ENCODE results near the gene ATP5IF1. TPM values are rescaled to one million over a fixed set of nuclear protein-coding genes. Genes with fewer than 3 reads are reported as not detected.
A peak's percentile ranks its signal among the peaks of the same experiment; 100 is the strongest.

ATP5IF1 gene
- total RNA-seq, 1 experiment from 2014 or later, result 179 TPM

DNA sequence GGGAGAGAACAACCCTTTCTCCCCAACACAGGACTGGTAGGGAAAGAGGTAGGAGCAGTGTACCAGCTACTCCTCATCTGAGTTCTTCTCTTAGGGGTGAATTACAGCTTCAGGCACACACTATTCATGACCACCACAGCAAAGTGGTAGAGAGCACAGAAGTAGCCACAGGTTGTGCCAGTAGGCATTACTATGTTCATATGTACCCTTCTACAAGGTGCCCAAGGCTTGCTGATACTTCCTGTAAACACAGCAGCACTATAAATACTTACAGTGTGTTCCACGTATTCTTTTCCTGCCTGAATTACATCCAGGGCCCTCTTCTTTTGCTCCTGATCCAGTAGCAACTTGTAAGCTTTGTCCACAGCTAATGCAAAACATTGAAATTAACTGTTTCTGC is 26.2 kb upstream of the ATP5IF1 start:
- DNase-seq, result no peak
- H3K36me3 ChIP-seq, result peaks cover 90% of the 10 kb centered on the region
- no peaks in the 10 kb centered on the region for H3K27me3 ChIP-seq
- no peak overlapping the region for H3K4me3 ChIP-seq
- H3K4me1 ChIP-seq, result no peaks in the 10 kb centered on the region; the same call in 1 of the 2 replicates
- H3K9me3 ChIP-seq (replicated peaks), result no peaks in the 10 kb centered on the region
- H3K27ac ChIP-seq, result no peak overlapping the region

DNA sequence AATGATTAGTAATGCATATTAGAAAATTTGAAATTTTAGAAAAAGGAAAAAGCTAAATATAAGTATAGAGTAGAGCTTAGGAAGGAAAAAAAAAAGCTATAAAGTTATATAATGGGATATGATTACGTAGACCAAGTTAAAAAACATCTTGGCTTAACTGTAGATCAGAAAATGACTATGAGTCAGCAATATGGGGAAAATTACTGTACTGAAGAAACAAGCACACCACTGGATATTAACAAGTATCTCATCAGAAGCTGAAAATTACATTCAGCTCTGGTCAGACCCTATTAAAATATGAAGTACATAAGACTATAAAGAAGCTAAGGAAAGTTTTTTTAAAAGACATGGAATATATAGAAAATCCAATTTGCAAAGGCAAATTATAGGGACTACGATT is 22.6 kb upstream of the ATP5IF1 start:
- no peaks in the 10 kb centered on the region for H3K27me3 ChIP-seq
- no peaks in the 10 kb centered on the region for H3K9me3 ChIP-seq (replicated peaks)
- DNase-seq, result no peak
- no peak overlapping the region for H3K4me3 ChIP-seq
- H3K4me1 ChIP-seq, result no peaks in the 10 kb centered on the region; the same call in 1 of the 2 replicates
- peaks cover 67% of the 10 kb centered on the region for H3K36me3 ChIP-seq
- no peak overlapping the region for H3K27ac ChIP-seq

DNA sequence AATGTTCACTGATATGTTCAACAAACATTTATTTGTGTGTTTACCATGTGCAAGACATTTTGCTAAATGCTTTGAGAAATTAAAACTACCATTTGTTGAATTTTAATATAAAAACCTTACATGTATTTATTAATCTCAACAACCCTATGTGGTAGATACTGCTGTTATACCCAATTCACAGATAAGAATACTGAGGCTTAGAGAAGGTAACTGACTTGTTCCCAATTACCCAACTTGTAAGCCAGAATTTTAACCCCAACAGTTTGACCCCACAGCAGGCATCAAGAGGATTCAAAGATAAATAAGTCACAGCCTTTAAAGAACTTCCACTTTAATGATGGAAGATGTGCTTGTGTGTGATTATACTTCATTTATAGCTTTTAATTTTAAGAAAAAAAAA is 6.8 kb upstream of the ATP5IF1 start:
- no peaks in the 10 kb centered on the region for H3K27me3 ChIP-seq
- H3K27ac ChIP-seq, result no peak overlapping the region
- peaks cover 52% of the 10 kb centered on the region for H3K36me3 ChIP-seq
- no peak overlapping the region for H3K4me3 ChIP-seq
- DNase-seq, result no peak
- no peaks in the 10 kb centered on the region for H3K9me3 ChIP-seq (replicated peaks)
- H3K4me1 ChIP-seq, result no peaks in the 10 kb centered on the region

DNA sequence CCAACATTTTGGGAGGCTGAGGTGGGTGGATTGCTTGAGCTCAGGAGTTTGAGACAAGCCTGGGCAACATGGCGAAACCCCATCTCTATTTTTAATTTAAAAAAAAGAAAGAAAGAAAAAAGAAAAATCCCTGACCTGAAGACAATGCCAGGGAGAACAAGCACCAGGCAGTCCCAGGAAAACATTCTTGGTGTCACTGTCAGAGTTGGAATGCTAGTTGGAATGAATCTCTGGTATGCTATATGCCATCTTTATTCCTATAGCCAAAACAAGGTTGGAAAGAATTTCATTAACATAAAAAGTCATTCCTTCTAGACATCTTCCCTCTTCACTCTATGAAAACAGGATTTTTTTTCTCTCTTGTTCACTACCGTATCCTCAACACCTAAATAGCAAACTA is 5.9 kb upstream of the ATP5IF1 start:
- Histone ChIP-seq H3K27me3 (no peaks in the 10 kb centered on the region), H3K36me3 (peaks cover 45% of the 10 kb centered on the region), H3K4me1 (no peaks in the 10 kb centered on the region), H3K27ac (no peak overlapping the region), H3K9me3 (replicated peaks) (no peaks in the 10 kb centered on the region), H3K4me3 (no peak overlapping the region)
- DNase-seq, result no peak

DNA sequence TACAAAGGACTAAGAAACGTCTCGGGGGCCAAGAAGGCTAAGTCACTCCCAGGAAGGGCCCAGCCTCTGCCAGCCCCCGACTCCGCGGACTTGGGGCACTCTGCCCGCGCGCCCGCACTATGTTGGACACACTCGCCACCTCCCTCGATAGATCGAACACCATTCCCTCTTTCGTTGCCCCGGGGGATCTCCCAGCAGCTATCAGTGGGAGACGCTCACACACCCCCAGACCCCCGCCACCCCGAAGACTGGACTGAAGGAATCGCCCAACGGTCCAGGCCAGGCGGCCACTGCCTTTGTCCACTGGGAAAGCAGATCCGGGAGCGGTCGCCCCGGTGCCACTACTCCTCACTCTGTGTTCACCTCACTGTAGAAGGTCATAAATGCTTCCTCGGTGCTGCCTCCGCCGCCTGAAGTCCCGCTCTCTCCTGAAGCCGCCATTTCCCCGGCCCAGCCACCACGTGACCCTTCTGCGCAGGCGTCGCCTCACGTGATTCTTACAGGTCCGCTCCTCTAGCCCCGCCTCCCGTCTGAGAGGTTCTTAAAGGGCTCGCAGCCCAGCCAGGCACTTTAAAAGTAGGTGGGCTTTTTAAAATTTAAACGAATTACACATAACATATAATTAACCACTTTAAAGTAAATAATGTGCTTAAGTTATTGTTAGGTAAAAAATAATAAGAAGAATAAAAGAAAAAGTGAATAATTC is 3.2 kb upstream of the ATP5IF1 start, which contains the start of gene DNAJC8:
DNAJC8 (minus strand) TSS at position 472 of the 706 bp plus-strand sequence; CDS start at position 441, 31 bp downstream.
- H3K9me3 ChIP-seq (replicated peaks), result no peaks in the 10 kb centered on the region

DNA sequence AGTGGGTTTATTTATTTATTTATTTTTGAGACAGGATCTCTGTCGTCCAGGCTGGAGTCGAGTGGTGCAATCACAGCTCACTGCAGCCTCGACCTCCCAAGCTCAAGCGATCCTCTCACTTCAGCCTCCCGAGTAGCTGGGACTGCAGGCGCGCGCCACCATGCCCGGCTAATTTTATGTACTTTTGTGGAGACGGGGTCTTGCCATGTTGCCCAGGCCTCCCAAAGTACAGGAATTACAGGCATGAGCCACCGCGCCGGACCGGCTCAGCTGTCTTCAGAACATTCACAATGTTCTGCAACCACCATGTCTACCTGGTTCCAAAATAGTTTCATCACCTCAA is 2.7 kb upstream of the ATP5IF1 start:
- peak overlapping the region; percentile 93 for H3K4me3 ChIP-seq
- no peak overlapping the region for H3K27ac ChIP-seq
- H3K4me1 ChIP-seq, result peaks cover 7% of the 10 kb centered on the region; the same call in 1 of the 2 replicates
- no peaks in the 10 kb centered on the region for H3K9me3 ChIP-seq (replicated peaks)
- no peak for DNase-seq
- H3K27me3 ChIP-seq, result no peaks in the 10 kb centered on the region
- H3K36me3 ChIP-seq, result peaks cover 22% of the 10 kb centered on the region

More for the DNA sequence above, 3.2 kb upstream of the ATP5IF1 start, which contains the start of gene DNAJC8:
- Histone ChIP-seq H3K36me3 (peaks cover 23% of the 10 kb centered on the region), H3K4me1 (peaks cover 7% of the 10 kb centered on the region; the same call in 1 of the 2 replicates), H3K27ac (peak within 1 kb of the TSS; percentile 63), H3K4me3 (peak within 1 kb of the TSS; percentile 93), H3K27me3 (no peaks in the 10 kb centered on the region)
- peak; percentile 97 for DNase-seq

DNA sequence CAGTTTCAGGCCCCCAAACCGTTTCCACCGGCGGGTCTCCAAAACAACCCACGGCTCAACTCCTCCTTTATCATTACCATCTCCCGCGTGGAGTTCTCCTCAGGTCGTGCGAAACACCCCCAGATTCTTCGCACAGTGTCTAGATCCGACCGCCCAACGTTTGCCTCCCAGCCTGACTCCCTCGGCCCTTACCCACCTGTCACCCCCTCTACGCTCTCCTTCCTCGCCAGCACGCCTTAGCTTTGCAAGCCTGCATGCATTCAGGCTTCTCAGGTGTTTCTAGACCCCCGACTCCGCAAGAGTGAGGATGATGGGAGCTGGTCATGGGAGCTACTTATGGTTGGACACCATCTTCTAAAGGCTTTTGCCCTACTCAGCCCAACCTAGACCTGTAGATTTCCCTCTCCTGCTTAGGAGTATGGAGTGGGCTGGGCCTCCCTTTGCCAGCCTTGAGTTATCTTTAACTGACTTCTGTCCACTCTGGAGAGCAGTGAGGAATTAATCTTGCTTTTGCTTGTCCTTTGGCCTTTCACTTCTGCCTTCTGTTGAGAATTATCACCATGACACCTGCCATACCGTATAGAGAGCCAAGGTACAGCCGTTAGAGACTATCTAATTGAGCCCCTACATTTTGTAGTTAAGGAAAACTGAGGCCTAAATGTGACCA is 865 bp downstream of the ATP5IF1 start:
- H3K4me3 ChIP-seq, result peak overlapping the region; percentile 78
- H3K27me3 ChIP-seq, result no peaks in the 10 kb centered on the region
- H3K36me3 ChIP-seq, result peaks cover 3% of the 10 kb centered on the region; the same call in 1 of the 2 replicates
- peak in 1 of 2 experiments; percentile 18 for DNase-seq
- peak overlapping the region; percentile 38; the same call in 1 of the 2 replicates for H3K27ac ChIP-seq
- H3K9me3 ChIP-seq (replicated peaks), result no peaks in the 10 kb centered on the region
- H3K4me1 ChIP-seq, result peaks cover 7% of the 10 kb centered on the region; the same call in 1 of the 2 replicates

DNA sequence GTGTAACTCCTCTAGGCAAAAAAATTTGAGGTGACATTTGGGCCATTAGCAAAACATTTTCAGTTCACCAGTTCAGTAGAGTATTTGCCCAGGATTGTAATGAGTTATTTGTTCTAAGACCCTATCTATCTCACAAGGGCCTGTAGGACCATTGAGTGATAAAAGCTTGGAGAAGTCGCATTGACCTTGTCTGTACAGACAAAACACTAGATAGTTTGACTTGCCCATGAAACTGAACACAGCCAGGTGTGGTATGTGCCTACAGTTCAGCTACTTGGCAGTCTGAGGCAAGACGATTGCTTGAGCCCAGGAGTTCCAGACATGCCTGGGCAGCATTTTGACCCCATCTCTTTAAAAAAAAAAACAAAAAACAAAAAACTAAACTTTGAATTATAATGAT is 3.1 kb downstream of the ATP5IF1 start:
- H3K36me3 ChIP-seq, result peaks cover 3% of the 10 kb centered on the region; the same call in 1 of the 2 replicates
- no peaks in the 10 kb centered on the region for H3K9me3 ChIP-seq (replicated peaks)
- H3K4me1 ChIP-seq, result peaks cover 7% of the 10 kb centered on the region; the same call in 1 of the 2 replicates
- H3K27me3 ChIP-seq, result no peaks in the 10 kb centered on the region
- H3K4me3 ChIP-seq, result no peak overlapping the region
- H3K27ac ChIP-seq, result no peak overlapping the region
- no peak for DNase-seq

DNA sequence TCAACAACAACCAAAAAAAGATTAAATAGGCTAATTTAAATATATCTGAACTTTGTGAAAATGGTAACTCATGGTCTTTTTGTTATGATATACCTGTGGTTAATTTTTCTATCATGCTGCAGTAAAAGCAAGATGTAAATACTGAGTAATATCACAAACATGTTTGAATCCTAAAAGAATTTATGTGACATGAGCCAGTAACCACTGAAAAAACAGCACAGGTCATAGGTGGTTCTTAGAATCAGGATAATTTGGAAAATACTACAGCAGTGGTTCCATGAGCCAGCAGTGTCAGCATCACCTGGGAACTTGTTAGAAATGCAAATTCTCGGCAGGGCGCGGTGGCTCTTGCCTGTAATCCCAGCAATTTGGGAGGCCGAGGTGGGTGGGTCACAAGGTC is 4.1 kb downstream of the ATP5IF1 start:
- Histone ChIP-seq H3K27me3 (no peaks in the 10 kb centered on the region), H3K9me3 (replicated peaks) (no peaks in the 10 kb centered on the region), H3K27ac (no peak overlapping the region), H3K4me1 (peaks cover 7% of the 10 kb centered on the region; the same call in 1 of the 2 replicates), H3K4me3 (no peak overlapping the region), H3K36me3 (peaks cover 3% of the 10 kb centered on the region; the same call in 1 of the 2 replicates)
- DNase-seq, result no peak

DNA sequence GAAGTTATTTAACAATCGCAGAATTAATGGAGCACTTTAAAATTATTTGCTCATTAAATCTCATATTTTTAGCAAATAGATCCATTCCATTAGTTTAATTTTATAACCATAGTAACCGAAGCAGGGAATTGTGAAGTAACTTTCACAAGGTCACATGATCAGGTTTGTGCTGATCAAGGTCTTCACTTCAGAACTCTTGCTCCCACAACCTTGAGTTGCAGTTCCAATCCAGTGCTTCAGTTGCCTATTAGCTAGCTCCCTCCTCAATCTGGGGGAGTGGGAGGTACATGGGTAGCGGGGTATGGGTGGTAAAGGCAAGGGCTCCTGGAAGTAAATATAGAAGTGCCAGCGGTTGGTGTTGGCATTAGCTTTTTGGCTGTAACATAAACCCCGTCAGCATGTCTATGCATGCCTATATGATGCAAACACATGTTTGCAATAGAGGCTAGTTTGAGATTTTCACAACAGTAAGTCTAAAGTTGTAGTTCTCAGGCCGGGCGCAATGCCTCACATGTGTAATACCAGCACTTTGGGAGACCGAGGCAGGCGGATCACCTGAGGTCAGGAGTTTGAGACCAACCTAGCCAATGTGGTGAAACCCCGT is 5.8 kb downstream of the ATP5IF1 start:
- Histone ChIP-seq H3K9me3 (replicated peaks) (no peaks in the 10 kb centered on the region), H3K4me1 (peaks cover 11% of the 10 kb centered on the region), H3K4me3 (no peak overlapping the region), H3K27ac (no peak overlapping the region), H3K27me3 (no peaks in the 10 kb centered on the region), H3K36me3 (peaks cover 3% of the 10 kb centered on the region; the same call in 1 of the 2 replicates)
- no peak for DNase-seq

DNA sequence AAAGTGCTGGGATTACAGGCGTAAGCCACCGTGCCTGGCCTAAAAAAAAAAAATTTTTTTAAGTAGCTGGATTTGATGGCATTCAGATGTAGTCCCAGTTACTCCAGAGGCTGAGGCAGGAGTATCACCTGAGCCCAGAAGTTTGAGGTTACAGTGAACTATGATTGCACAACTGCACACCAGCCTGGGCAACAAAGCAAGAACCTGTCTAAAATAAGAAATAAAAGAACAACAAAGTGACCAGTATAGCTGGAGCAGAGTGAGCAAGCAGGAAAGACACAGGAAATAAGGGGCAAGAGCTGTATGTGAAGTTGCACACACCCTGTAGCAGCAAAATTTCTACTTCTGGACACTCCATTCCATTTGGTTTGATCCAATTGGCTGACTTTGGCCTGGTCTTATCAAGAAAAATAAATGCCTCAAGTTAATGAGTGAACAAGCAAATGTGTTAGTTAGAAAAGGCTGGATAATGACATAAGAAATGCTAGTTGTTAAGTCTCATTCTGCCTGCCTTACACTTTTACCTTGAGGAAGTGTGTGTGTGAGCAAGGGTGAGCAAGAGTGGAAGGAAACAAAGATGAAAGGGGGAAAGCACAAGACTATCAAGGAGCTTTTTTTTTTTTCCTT is 7.9 kb downstream of the ATP5IF1 start:
- H3K9me3 ChIP-seq (replicated peaks), result no peaks in the 10 kb centered on the region
- H3K36me3 ChIP-seq, result no peaks in the 10 kb centered on the region
- H3K4me1 ChIP-seq, result peaks cover 6% of the 10 kb centered on the region
- H3K4me3 ChIP-seq, result no peak overlapping the region
- H3K27ac ChIP-seq, result no peak overlapping the region
- DNase-seq, result no peak
- H3K27me3 ChIP-seq, result no peaks in the 10 kb centered on the region

DNA sequence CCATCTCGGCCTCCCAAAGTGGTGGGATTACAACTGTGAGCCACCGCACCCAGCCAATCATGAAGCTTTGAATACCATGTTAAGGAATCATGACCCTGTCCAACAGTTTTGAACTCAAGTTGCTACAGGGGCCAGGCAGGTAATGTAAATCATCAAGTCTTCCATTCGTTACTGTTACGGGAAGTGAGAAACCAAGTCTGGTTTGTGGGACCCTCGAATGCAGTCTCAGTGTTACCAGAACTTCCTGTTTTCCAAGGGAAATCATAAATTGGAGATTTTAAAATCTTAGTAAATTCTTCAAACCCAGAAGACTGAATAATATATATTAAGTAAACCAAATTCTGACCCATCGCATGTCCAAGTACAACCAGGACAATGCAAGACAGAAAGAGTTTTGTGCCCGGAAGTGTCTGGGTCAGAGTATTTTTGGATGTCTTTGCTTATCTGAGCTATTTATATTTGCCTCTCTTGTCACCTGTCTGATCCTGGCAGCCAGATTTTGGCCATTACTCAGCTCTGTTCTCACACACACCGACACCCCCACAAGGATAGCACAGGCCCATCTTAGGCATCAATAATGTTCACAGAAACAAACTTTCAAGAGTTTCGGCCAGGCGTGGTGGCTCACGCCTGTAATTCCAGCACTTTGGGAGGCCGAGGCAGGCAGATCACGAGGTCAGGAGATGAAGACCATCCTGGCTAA is 8.8 kb downstream of the ATP5IF1 start:
- no peaks in the 10 kb centered on the region for H3K9me3 ChIP-seq (replicated peaks)

DNA sequence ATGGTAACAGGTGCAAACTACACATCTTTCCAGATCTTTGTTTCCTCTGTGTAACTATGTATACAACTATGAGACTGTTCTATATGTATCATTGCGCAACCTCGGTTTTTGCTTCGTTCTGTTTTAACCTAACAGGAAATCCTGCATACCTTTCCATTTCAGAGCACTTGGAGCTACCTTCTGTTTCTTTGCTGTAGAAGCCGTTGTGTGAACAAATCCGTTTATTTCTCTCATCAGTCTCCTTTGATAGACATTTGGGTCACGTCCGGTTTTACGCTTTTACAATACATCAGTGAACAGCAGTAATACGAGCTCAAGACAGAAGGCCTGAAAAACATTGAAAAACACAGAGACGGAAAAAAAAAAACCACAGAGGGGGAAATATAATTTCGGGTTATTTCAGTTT is 10.5 kb downstream of the ATP5IF1 start:
- Histone ChIP-seq H3K4me3 (peak overlapping the region; percentile 63), H3K27me3 (no peaks in the 10 kb centered on the region), H3K4me1 (peaks cover 12% of the 10 kb centered on the region), H3K27ac (no peak overlapping the region), H3K9me3 (replicated peaks) (no peaks in the 10 kb centered on the region), H3K36me3 (no peaks in the 10 kb centered on the region)
- DNase-seq, result peak in 1 of 2 experiments; percentile 29

More for the DNA sequence above, 8.8 kb downstream of the ATP5IF1 start:
- DNase-seq, result no peak
- no peaks in the 10 kb centered on the region for H3K36me3 ChIP-seq
- H3K4me1 ChIP-seq, result peaks cover 12% of the 10 kb centered on the region
- no peak overlapping the region for H3K27ac ChIP-seq
- no peaks in the 10 kb centered on the region for H3K27me3 ChIP-seq
- no peak overlapping the region for H3K4me3 ChIP-seq

DNA sequence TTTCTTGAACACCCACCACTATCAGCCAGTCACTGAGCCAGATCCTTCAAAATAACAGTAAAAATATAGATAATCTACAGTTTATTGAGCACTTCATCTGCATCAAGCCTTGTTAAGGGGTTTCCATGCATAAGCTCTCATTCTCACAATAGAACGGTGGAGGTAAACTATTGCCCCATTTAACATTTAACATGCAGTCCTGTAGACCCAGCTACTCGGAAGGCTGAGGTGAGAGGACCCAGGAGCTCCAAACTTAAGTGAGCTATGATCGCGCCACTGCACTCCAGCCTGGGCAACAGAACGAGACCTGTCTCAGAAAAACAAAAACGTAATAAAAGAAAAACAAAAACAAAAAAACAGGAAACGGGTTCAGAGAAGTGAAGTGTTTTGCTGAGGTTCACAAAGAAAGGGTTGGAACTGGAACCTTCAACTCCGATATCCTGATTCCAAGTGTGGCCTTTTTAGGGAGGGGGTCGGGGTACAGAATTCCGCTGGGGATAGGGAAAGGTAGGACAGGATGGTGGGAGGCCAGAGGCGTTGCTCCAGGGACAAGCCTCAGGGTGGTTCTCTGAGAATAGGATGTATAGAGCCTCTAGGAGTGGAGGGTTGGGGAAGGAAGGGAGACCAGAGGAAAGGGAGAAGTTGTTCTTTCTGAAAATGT is 11.8 kb downstream of the ATP5IF1 start:
- Histone ChIP-seq H3K4me1 (peaks cover 12% of the 10 kb centered on the region), H3K27me3 (no peaks in the 10 kb centered on the region), H3K9me3 (replicated peaks) (no peaks in the 10 kb centered on the region), H3K4me3 (peak overlapping the region; percentile 63), H3K27ac (no peak overlapping the region), H3K36me3 (no peaks in the 10 kb centered on the region)
- no peak for DNase-seq

Data from SJCRH30 (cell line).